SHP77 (cell line): Measurements from ENCODE around the gene PSMB5.

Experiments
- DNase-seq, 2 experiments: peaks; one replicate each; lab custom pipeline; 2025; lab: John Stamatoyannopoulos, UW

The PSMB5 gene

GRCh38 chr14:22986508-22987054 is 48.1 kb downstream of the PSMB5 start:
- DNase-seq, result peak; percentile 83 to 88

- DNase-seq, result no peak
These were observed 48.7 kb downstream of the PSMB5 start for GRCh38 chr14:22985894-22986507.

GRCh38 chr14:22984959-22985658 is 49.6 kb downstream of the PSMB5 start:
- DNase-seq, result no peak

GRCh38 chr14:22982477-22983245 is 52.0 kb downstream of the PSMB5 start, which contains the start of gene AJUBA:
TSS of gene AJUBA (minus strand) at chr14:22982551. CDS start at chr14:22982266, 285 bp downstream.
- DNase-seq, result peak; percentile 1 to 36

- no peak for DNase-seq
These were observed 52.7 kb downstream of the PSMB5 start for GRCh38 chr14:22981876-22982476.

GRCh38 chr14:22981090-22981875 is 53.4 kb downstream of the PSMB5 start:
- DNase-seq, result no peak

- DNase-seq, result no peak
These were observed 54.0 kb downstream of the PSMB5 start for GRCh38 chr14:22980672-22981089.

- DNase-seq, result no peak
These were observed 54.8 kb downstream of the PSMB5 start for GRCh38 chr14:22979748-22980392.

- DNase-seq, result no peak
These were observed 55.6 kb downstream of the PSMB5 start for GRCh38 chr14:22978981-22979671.

- no peak for DNase-seq
These were observed 56.2 kb downstream of the PSMB5 start for GRCh38 chr14:22978487-22978837.

GRCh38 chr14:22977684-22978486 is 56.8 kb downstream of the PSMB5 start:
- DNase-seq, result peak; percentile 15 to 47

GRCh38 chr14:22977434-22977683 is 57.3 kb downstream of the PSMB5 start:
- DNase-seq, result no peak

- peak; percentile 58 to 60 for DNase-seq
These were observed 57.9 kb downstream of the PSMB5 start for GRCh38 chr14:22976620-22977433.
